Fibroblast of the aortic adventitia (primary cell): ENCODE results near the gene LAIR2. TPM values are rescaled to one million over a fixed set of nuclear protein-coding genes. Genes with fewer than 3 reads are reported as not detected.

Experiments used
- DNase-seq: peaks from one replicate; pipeline ENCODE4 v3.0.0-alpha.2; 2010; ENCODE audit warnings: low read depth
- H3K4me3 ChIP-seq: 2 replicates; pipeline ENCODE4 v1.5.1; 2011; ENCODE audit warnings: low read depth, mild to moderate bottlenecking, control low read depth, low read length, moderate library complexity
- total RNA-seq: library from RNA; depleted of rRNA; stranded (reverse); fragments of >200 nt; gene quantifications from 2 replicates; pipeline ENCODE4 v1.2.3, GENCODE V29; 2012; ENCODE audit warnings: low replicate concordance
- TF ChIP-seq, protein P1 (sequence below): IDR thresholded peaks from 2 replicates; pipeline ENCODE4 v1.5.1; 2011; ENCODE audit warnings: mild to moderate bottlenecking, low read length, control low read depth, inconsistent platforms; ENCODE audit not compliant: insufficient read depth

The LAIR2 gene
- total RNA-seq, 1 donor = not detected

DNA sequence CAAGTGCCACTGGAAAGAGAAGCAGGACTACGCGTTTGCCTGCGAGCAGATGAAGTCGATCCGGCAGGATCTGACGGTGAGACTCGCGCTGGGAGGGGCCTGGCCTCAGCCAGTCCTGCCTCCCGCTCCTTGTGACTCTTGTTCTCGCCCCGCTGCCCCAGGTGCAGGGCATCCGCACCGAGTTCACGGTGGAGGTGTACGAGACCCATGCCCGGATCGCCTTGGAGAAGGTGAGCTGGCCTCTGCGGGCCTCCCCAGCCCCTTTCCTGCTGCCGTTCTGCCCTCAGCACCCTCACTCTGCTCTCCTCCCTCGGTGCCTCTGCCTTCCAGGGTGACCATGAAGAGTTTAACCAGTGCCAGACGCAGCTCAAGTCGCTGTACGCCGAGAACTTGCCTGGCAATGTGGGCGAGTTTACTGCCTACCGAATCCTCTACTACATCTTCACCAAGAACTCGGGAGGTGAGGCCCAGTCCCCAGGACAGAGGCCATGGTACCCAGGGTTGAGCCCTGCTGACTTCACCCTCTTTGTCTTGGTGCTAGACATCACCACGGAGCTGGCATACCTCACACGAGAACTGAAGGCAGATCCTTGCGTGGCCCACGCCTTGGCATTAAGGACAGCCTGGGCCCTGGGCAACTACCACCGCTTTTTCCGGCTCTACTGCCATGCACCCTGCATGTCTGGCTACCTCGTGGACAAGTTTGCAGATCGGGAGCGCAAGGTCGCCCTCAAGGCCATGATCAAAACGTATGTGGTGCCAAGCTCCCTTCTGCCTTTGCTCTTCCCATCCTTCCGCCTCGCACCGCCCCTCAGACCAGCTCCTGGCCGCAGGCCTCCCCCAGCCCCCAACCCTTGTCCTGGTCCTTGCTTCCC lies 44.6 kb upstream of the LAIR2 start:
- no peak for DNase-seq
- TF ChIP-seq, protein P1, sequence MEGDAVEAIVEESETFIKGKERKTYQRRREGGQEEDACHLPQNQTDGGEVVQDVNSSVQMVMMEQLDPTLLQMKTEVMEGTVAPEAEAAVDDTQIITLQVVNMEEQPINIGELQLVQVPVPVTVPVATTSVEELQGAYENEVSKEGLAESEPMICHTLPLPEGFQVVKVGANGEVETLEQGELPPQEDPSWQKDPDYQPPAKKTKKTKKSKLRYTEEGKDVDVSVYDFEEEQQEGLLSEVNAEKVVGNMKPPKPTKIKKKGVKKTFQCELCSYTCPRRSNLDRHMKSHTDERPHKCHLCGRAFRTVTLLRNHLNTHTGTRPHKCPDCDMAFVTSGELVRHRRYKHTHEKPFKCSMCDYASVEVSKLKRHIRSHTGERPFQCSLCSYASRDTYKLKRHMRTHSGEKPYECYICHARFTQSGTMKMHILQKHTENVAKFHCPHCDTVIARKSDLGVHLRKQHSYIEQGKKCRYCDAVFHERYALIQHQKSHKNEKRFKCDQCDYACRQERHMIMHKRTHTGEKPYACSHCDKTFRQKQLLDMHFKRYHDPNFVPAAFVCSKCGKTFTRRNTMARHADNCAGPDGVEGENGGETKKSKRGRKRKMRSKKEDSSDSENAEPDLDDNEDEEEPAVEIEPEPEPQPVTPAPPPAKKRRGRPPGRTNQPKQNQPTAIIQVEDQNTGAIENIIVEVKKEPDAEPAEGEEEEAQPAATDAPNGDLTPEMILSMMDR = no peak
- H3K4me3 ChIP-seq = no peak overlapping the region

DNA sequence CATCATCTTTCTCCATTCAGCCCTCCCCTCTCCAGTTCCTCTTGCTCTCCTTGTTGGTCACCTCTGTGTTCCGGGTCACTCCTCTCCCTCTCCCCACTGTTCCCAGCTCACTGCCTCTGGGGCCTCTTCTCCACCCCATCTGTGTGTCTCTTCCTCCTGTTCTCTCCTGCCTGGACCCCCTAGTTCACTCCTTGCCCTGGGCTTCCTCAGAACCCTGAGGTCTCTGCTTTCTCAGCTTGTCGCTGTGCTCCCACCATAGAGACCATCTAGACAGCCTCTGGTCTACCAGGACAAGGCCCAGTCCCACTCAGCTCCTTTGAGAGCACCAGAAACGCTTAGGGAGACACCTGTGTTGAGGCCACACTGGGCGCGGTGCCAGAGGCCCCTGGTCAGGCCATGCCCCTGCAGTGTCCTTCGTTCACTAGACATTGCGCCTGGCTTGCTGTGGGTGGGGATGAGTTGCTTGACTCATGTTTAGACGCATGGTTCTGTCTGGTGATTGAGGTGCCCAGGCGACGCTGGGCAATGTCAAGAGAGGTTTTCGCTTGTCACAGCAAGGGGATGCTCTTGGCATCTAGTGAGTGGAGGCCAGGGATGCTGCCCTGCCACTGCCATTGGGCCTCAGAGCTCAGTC lies 43.9 kb upstream of the LAIR2 start:
- TF ChIP-seq, protein P1 = no peak
- DNase-seq = no peak
- no peak overlapping the region for H3K4me3 ChIP-seq

DNA sequence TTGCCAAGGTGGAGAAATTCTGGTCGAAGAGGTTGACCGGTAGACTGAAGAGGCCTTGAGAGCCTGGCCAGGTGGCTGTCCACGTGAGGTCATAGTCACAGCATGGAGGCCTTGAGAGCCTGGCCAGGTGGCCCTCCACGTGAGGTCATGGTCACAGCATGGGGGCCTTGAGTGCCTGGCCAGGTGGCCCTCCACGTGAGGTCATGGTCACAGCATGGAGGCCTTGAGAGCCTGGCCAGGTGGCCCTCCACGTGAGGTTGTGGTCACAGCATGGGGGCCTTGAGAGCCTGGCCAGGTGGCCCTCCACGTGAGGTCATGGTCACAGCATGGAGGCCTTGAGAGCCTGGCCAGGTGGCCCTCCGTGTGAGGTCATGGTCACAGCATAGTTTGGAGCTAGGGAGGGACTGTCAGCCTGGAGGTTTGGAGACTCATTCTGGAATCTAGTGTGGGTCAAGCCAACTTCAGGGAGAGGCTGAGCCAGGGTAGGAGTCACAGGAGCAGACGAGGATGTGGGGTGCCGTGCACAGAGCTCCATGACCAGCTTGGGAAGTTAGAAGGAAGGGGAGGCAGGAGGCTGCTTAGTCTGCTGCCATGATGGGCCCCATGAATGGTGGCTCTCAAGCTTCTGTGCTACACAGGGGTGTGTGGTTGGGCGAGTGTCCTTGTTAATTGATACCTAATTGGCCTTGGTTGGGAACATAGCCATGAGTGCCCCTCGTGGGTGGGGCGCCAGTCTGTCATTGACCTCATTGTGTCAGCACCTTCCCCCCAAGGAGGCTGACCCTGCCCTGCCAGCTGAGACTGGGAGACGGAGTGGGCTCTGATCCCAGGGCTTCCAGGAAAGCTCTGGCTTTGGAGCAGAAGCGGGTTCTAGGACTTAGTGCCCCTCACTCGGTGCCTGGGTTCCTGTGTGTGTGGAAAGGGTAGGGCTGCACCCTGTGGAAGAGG lies 43.1 kb upstream of the LAIR2 start:
- TF ChIP-seq, protein P1 = no peak
- DNase-seq = no peak
- no peak overlapping the region for H3K4me3 ChIP-seq

DNA sequence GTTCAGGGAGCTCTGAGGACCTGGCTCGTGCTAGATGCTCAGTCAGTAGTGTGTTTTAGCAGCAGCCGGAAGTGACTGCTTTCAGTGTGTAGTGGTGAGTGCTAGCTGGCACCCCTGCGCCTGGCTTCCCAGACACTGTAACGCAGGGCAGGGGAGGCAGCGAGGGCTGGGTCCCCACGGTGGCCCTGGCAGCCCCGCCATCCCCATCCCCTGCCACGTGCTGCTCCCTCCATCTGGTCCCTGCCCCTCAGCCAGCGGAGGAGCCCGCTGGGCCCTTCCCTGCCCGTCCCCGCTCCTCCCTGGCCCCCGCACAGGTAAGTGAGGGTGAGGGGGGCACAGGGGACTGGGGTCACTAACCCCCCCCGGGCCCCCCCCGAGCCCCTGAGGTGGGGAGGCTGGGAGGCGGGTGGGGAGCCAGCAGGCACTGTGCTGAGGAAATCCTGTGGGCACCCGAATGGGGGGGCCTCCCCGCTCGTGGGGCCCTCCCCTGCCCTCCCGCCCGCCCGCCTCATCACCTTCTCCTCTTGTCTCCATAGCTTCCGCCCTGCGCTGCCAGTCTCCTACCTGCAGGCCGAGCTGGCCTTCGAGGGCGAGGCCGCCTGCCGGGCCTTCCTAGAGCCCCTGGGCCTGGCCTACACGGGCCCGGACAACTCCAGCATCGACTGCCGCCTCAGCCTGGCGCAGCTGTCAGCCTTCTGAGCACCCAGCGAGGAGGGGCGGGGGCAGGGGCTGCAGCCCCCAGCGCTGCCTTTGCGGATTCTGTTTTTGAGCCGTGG lies 42.2 kb upstream of the LAIR2 start:
- TF ChIP-seq, protein P1 = no peak
- H3K4me3 ChIP-seq = no peak overlapping the region
- no peak for DNase-seq

DNA sequence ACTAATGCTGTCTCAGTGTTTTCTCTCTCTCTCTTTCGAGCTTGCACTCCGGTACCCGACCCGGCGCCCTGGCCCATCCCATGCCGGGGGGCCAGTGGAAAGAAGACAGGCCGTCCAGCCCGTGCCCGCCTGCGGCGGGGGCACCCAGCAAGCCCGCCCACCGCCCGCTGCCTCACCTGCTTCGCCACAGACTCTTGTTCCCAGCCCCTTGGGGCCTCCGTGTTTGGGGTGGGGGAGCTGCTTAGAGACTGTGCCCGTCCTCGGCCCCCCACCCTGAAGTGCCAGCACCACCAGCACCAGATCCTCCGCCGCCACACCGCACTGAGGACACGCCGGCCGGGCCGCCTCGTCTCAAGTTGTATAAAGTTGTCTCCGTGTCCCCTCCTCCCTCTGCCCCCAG lies 41.4 kb upstream of the LAIR2 start:
- TF ChIP-seq, protein P1 = no peak
- no peak for DNase-seq
- H3K4me3 ChIP-seq = no peak overlapping the region

DNA sequence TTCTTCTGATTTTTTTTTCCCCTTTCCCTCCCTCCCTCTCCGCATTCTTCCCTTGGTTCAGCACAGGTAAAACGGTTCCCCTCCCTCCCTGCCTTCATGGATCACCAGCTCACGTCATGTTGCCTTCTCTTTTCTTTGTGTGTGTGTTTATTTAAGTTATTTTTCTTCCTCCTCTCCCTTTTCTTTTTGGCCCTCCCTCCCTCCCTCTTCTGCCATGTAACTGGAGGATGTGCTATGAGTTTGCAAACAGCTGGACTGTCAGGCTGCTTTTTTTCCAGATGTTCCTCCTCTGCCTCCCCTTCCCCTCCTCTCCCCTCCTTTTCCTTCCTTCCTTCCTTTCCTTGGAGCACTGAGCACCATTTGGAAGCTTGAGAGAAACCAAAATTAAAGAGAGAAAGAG lies 41.0 kb upstream of the LAIR2 start:
- H3K4me3 ChIP-seq = no peak overlapping the region
- DNase-seq = no peak

More for the DNA sequence above, 41.0 kb upstream of the LAIR2 start:
- TF ChIP-seq, protein P1 = no peak
